HG03571 (cell line): ENCODE measurements around the gene PFKFB2.

Source experiments
- ATAC-seq: cut with Tn5 transposase; IDR thresholded peaks from one replicate; pipeline ENCODE4 v1.9.1; 2021; ENCODE audit not compliant: unreplicated experiment

The PFKFB2 gene

DNA sequence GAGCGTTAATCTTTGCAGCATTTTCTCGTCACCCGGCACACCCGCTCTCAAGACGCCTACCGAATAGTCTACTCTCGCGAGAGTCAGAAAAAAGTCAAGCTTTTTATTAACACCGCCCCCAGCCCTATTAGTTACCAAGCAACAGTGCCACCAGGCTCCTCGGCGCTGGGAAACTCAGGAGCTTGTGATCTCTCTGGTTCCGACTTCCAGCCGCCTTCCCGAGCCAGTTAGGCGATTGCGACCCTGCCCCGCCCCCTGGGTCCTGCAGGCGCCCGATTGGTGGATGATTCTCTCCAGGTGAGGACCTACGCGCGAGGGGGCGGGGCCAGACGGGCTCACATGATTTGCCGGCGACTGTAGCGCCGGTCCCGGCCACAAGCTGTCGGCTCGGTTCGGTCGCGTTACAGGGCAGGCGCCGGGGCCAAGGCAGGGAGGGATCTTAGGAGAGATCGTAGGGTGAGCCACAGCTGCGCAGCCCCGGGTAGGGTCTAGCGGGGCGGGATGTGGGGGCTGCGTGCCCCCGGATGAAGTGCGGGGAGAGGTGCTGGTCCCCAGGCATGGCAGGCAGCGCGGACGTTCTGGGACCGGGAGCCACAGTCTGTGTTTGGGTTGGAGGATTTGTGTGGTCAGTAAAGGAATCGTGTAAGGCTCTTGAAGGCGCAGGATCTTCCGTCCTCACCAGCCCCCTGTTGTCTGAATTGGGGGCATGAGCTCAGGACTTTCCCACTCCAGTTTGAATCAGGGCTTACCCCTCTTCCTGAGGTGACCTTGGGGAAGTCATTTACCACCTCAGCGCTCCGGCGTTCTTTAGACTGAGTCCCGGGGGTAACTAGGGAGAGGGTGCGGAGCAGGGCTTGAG lies at the start of gene PFKFB2:
TSS of gene PFKFB2 (plus strand) at position 365 of the 859 bp plus-strand sequence. CDS start 1,443 bp downstream, outside the sequence.
- ATAC-seq, result peak; percentile 78

DNA sequence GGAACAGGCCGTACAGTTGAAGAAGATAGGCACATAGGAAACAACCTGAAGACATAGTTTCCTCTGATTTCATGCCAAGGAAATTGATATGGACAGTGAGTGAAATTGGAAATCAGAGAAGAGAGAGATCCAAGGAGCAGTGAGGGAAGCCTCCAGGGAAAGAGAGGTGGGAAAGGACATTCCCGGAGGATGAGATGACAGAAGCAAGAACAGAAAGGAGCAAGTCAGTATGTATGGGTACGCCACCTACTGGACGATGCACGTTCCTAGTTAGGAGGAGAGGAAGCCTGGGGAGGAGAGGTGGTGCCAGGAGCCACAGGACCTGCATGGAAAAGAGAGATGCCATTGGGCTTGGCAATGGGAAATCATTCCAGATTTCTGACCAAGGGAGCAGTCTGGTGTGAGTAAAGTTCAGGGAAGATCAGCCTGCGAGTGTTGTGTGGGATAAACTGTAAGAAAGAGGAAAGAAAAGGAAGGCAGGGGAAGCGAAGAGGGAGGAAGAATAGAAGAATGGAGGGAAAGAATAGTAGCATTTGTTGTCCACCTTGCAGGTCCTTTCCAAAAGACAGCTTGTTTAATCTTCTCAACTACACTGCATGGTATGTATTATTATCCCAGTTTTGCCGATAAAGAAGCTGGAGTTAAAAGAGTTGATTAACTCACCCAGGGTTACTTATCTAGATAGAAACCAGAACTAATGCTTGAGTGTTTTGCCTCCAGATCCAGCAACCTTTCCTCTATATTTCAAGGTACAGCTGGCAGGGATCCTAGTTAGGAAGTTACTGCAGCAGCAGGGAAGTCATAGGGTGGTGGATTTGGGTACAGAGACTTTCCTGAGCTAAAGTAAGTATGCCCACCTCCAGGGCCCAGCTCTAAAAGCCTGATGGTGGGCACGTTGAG lies 47.9 kb upstream of the PFKFB2 start:
- no peak for ATAC-seq

DNA sequence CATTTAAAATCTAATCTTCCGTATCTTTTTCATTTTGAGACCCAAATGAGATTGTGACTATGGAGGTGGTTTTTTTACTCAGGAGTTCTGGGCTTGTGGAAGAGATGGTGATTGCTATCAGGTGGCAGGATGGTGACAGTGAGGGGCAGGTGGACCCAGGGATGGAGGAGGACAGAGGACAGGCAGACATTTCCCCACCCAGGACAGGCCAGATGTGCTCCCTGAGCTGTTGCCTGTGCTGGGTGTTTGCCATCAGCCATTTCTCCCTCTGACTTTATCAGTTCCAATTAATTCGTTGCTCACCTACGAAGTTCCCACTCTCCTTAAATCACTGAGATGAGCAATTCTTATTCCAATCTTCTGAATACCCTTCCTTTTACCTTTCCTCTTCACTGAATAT lies 47.0 kb upstream of the PFKFB2 start:
- no peak for ATAC-seq

DNA sequence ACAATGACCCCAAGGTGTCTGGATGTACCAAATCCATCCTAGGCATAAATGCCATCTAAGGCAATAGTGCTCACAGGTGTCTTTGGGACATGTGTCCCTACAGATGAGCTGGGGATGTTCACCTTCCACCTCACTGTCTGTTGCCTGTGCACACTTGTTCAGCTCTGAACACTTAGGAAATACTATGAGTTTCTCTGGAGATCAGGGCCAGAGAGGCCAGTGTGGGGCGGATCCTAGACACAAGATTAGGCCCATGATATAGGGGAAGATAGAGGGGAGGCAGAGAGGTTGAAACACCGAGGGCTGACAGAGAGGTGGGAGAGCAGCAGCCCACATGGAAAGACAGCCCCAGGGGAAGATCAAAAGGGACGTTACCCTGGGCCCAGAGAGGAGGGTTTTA lies 46.2 kb upstream of the PFKFB2 start:
- no peak for ATAC-seq

DNA sequence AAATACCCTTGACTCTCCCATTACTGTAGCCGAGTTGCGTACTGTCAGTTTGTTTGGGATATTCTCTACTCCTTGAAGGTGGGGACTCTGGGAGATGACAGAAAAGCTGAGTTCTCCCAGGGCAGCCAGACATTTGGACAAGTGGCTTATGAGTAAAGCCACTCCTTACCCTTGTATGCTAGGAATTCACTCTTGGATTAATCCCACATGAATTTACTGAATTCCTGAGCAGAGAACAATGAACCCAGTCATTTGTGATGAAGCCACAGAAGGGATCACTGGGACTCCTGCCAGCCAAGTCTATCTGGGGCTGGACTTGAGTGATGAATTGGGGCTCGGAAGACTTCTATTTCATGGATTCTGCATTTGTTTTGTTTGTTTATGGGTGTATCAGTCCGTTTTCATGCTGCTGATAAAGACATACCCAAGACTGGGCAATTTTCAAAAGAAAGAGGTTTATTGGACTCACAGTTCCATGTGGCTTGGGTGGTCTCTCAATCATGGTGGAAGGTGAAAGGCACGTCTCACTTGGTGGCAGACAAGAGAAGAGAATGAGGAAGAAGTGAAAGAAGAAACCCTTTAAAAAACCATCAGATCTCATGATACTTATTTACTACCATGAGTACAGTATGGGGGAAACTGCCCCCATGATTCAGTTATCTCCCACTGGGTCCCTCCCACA lies 45.6 kb upstream of the PFKFB2 start:
- ATAC-seq, result no peak

DNA sequence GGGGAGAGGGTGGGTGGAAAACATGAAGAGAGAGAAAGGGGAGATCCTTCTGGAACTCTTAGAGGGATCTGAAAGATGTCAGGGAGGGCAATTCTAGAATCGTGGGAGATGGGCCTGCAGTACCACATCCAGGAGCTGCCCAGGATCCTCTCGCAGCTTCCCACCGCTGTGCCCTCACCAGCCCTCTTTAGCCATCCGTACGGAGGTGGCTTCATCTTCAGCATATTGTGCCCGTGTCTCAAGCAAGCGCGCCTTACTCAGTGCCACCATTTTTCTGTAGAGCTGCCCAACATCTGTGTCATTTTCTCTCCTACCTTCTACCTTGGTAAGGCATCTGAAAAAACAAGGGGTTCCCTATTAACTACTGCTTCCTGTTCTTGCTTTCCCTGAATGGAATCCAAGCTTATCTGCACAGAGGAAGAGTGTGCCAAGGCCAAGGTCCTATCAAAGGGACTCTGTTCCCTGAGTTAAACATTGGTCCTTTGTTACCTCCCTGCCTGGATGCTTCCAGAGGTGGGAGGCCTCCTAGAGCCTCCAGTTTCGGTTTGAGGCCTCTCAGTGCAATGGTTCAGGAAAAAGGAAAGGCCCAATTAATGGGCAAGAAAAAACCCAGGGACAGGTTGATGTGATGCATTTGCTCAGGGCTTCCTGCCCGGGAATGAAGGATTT lies 43.8 kb upstream of the PFKFB2 start:
- no peak for ATAC-seq

DNA sequence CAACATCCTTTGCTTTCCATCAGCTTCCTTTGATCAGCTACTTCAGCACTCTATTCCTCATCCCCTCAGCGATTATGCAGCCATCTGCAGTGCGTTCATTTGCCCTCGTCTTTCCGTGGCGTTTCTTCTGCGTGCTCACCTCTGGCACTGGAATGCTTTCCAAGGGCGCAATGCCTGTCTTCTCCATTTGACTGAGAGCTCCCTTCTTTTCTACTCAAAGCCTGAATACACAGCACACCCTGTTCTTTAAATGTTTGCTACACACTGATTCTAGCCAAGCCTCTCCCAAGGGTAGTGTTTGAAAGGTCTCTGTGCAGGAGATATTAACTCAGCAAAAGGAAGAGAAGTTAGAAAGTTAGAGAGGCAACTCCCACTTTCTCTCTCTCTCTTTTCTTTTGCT lies 43.1 kb upstream of the PFKFB2 start:
- no peak for ATAC-seq

DNA sequence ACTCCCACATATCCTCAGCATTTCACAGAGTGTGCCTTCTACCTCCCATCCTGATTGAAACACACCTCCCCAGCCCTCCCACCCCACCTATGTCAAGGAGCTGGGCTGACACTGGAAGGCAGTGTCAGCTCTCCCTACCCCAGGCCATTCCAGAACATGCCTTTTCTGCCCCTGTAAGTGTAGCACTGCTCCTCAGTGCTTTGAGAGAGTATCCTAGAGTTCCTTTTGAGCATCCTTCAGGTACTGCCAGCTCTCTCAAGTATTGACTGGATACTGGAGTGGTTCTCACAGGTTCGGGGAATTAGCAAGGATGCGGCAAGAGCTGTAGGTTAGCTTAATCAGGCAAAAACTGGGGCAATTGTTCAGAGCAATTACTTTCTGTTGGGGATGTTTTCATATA lies 42.3 kb upstream of the PFKFB2 start:
- ATAC-seq, result no peak

DNA sequence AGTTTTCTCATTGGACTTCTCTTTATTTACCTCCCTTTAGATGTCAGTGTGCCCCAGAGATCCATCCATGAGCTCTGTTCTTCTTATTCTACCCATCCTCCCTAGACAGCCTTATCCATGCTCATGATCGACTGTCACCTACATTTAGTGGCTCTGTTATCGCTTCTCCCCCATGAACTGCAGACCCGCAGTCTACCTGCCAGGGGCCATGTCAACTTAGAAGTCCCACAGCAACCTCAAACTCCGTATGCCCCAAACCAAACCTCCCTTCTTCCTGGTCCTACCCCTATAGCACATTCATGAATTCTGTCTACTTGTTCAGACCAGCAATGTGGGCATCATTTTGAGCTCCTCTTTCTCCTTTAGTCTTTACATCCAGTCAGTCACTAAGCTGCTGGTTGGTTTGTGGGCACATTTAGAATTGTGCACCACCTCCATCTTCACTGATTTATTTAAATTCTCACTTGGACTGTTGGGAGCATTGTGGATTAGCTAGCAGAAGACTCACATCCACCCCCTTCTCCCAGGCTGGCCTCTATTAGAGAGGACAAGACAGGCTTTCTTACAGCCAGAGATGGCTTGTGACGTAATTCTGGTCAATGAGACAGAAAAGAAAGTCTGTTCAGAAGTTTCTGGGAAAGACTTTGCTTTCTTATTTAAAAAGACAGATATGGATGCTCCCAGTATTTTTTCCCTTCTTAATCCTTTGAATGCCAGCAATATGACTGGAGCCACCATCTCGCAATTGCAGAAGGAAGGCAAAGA lies 39.6 kb upstream of the PFKFB2 start:
- no peak for ATAC-seq

DNA sequence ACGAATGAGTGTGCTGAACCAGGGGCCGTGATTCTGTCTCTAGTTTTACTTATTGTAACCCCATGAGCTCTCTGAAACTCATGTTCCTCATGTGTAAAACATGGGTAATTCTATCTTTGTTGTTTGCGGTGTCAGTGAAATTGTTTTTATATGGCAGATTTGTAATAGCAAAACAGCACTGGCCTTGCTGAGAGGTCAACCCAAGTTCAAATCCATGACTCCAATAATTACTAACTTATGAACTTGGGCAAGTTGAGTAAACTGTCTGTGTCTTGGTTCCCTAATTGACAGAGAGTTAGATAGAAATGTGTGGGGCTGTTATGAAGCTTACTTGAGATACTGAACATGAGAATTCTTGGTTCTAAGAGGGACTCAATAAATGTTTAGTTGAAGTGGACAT lies 38.3 kb upstream of the PFKFB2 start:
- ATAC-seq, result no peak

DNA sequence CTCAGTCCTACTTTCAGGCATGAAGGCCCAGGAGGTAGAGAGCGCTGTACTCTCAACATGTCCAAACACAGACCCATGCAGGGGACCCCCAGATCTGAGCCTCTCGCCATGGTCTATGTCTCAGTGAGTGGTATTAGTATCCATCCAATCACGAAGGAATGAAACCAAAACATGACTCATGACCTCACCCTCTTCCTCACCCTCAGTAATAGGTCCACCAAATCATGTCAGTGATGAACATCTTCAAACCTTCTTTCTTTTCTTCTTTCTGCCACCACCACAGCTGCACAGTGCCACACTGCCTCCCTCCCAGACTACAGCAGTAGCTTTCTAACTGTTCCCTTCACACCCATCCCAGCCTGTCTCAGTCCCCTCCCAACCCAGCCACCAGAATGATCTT lies 37.3 kb upstream of the PFKFB2 start:
- no peak for ATAC-seq

DNA sequence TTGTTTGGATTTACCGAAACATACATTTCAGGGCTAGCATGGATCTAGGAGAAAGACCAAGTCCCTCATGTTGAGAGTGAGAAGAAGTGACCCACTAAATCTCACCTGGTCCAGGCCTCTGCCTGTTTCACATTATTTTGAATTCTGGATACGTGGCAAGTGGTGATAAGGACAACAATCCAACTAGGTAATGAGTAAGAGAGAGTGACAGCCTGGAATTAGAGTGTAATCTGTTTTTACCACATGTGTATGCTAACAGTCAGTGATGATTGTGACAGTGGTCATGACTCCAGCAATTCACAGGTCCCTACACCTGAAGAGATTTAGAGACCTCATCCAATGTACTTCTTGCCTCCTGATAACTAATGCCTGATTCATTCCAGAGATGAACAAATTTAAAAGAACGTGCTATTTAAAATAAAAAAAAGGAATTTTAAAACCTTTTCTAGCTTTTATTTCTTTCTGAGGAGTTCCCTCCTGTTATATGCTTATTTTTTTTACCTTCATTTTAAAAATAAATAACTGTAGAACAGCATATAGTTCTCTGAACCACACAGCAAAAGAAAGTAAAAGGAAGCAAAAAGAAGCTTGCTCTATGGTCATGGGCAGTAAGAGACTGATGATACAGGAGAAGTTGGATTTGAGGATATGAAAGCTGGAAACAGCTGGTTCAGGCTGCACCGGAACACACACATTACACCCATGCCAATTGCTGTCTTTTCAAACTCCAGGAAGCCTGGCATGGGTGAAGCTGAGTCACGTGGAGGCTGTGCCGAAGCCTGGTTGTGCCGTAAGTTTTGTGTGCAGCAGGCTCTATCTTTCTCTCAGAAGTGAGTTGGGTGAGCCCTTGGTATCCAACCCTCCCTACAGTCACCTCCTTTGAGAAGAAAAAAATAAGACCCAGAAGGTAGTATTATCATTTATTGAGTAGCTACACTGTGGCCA lies 35.2 kb upstream of the PFKFB2 start:
- ATAC-seq, result no peak

DNA sequence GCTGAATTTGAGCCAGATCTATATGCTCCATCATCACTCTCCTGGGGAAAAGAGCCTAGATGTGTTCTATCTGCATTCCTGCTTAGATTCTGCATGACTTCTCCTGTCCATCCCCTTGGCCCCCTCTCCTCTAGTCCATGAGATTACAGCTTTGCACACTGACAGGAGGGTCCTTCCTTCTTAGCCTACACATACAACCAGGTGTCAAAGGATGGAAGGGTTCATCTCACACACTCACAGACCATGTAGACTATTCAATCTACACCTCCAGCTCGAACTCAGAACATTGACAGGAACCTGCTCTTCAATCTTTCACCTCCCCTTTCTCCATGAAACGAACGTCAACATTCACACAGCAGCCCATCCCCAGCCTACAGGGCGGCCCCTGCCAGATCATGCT lies 34.4 kb upstream of the PFKFB2 start:
- no peak for ATAC-seq

DNA sequence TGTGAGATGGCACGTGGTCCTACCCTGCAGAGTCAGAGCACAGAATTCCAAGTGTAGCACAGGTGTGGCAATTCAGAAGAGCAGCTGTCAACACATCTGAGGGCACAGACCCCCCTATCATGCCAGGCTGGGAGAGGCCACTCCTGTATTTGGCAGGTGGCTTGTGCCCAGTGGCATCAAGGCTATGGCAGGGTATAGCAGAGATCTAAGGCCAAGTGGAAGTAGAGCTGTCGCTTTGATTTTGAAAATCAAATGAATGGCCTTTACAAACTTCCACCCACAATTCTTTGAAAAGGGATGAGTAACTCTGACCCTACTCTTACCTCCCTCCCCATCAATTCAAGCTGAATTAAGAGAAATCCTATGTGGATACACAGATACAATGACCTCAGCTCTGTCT lies 33.9 kb upstream of the PFKFB2 start:
- no peak for ATAC-seq

DNA sequence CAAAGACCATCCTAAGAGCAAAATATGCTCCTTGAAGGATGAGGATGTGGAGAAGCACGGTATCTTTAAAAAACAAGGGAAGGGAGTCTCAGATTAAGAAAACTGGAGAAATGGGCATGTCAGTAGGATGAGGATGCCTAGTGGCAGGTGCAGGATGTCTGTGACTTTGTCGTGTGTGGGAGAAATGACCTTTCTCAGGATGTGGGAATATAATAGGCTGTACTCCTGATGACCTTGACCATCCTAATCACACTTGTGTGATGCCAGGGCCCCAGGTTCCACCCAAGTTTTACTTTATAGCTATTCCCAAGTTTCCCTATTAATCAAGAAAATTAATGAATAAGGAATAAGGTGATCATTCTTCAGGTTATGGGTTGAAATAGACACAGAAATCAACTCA lies 33.4 kb upstream of the PFKFB2 start:
- no peak for ATAC-seq

DNA sequence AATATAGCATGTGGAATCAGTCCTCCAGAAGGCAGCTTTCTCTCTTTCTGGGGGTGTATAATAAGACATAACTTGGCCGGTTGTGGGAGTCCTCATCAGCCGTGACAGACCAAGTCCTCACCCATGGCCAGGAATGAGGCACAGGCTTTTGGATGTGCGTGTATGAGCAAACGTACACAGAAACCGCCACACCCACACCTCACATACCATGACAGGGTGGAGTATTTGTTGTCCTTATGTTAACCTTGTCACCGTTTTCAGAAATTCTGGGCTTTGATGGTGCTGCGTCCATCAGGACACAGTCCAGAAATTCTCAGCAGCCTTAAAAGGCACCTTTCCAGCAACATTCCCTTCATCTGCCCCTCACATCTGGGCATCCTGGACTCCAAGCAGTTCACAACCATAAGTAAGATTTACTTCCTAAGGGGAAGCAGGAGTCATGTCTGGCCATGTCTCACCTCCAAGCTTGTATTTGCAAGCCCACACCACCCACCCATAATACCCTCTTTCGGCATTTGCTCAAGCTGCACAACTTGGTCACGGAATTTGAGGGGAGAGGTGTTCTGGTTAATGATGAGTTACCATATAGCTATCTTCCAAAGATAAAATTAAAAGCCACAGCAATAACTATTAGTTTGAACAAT lies 32.9 kb upstream of the PFKFB2 start:
- no peak for ATAC-seq

DNA sequence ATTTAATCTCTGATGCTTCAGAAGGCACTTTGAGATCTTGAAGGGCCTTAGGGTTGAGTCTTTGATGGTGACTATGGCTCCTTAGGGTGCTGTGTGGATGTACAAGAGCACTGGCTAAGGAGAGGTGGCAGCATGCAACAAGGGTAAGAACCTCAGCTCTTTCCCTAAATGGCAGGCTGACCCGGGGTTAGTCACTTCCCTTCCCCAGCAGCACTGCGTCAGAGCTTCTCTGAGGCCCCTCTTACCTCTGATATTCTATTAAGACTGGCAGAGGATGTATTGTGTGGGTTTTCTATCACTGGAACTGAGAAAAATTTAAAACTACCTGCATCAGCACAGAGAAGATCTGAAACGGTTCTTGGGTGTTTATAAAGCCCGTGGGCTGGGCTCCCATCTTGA lies 32.4 kb upstream of the PFKFB2 start:
- no peak for ATAC-seq

DNA sequence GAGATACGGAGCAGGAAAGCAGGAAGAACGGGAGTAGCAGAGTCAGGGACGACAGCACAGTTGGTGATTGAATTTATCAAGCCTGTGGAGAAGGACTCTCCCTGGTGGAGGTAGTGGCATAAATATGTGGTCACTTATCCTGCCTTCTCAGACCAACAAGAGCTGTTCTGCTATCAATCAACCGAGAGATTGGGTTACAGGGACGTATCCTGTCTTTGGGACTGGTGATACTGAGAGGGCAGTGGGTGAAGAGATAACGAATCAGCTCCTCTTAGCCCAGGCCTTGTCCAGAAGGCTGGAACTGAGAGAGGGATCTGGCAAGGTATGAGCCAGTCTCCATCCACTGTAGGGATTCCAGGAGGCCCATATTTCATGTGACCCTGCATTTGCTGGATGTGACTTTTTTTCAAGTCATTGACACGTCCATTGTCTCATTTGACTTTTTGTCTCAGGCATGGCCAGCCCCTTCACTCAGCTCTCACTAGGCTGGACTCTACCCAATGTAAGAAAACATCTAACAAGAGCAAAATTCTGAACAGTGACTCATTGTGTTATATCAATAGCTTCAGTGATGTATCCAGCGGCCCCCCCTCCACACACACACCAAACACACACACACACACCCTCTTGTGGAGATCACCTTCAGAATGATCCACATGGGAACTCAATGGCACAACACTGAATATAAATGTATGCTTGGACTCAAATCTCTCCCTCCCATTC lies 31.8 kb upstream of the PFKFB2 start:
- ATAC-seq, result no peak
